Nephron progenitor cell (in vitro differentiated cells): Measurements from ENCODE around the gene ZFAND3.

Source experiments
- DNase-seq: peaks from one replicate; pipeline ENCODE4 v3.0.0; 2021
- H3K27ac Mint-ChIP-seq: 2 replicates; pipeline ENCODE4 v1.8.0; 2021; ENCODE audit warnings: mild to moderate bottlenecking, moderate library complexity, mixed read lengths
- H3K27me3 Mint-ChIP-seq: 2 replicates; pipeline ENCODE4 v1.8.0; 2021; ENCODE audit warnings: mild to moderate bottlenecking, low read depth, mixed read lengths; ENCODE audit not compliant: poor library complexity
- H3K36me3 Mint-ChIP-seq: 2 replicates; pipeline ENCODE4 v1.8.0; 2021; ENCODE audit warnings: low read depth, mixed read lengths
- H3K4me1 Mint-ChIP-seq: 2 replicates; pipeline ENCODE4 v1.8.0; 2021; ENCODE audit warnings: mixed read lengths
- H3K4me3 Mint-ChIP-seq: 2 replicates; pipeline ENCODE4 v1.8.0; 2021; ENCODE audit warnings: mild to moderate bottlenecking, moderate library complexity, mixed read lengths
- H3K9me3 Mint-ChIP-seq: 2 replicates; pipeline ENCODE4 v1.8.0; 2021; ENCODE audit warnings: mild to moderate bottlenecking, moderate library complexity, mixed read lengths
- TF ChIP-seq, protein P1 (sequence below): fragments of 200-600 bp; sonication (generic); IDR thresholded peaks from 2 replicates; pipeline ENCODE4 v1.5.0; 2021; ENCODE audit warnings: antibody characterized with exemption

Gene ZFAND3

DNA sequence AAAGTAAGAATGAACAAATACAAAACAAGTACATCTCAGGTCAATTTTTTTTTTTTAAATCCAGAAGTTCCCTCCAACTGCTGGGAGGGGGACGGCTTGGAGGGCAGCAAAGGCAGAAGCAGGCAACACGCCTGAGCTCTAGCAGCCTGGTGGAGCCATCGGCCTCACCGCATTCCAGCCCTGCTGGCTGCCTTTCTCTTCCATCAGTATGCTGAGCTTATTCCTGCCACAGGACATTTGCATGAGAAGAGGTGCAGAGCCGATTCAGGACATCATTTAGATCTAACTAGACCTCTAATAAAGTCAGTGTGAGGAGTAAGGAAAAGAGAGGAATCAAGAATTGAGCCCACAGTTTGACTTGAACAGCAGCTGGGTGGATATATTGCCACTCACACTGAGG is 318.8 kb downstream of the ZFAND3 start:
- no peak overlapping the region for H3K4me3 Mint-ChIP-seq
- peaks cover 7% of the 10 kb centered on the region for H3K27me3 Mint-ChIP-seq
- H3K9me3 Mint-ChIP-seq = no peaks in the 10 kb centered on the region
- H3K36me3 Mint-ChIP-seq = peaks cover 34% of the 10 kb centered on the region
- peaks cover 65% of the 10 kb centered on the region for H3K4me1 Mint-ChIP-seq
- H3K27ac Mint-ChIP-seq = no peak overlapping the region
- TF ChIP-seq, protein P1, sequence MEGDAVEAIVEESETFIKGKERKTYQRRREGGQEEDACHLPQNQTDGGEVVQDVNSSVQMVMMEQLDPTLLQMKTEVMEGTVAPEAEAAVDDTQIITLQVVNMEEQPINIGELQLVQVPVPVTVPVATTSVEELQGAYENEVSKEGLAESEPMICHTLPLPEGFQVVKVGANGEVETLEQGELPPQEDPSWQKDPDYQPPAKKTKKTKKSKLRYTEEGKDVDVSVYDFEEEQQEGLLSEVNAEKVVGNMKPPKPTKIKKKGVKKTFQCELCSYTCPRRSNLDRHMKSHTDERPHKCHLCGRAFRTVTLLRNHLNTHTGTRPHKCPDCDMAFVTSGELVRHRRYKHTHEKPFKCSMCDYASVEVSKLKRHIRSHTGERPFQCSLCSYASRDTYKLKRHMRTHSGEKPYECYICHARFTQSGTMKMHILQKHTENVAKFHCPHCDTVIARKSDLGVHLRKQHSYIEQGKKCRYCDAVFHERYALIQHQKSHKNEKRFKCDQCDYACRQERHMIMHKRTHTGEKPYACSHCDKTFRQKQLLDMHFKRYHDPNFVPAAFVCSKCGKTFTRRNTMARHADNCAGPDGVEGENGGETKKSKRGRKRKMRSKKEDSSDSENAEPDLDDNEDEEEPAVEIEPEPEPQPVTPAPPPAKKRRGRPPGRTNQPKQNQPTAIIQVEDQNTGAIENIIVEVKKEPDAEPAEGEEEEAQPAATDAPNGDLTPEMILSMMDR = no peak
- no peak for DNase-seq

DNA sequence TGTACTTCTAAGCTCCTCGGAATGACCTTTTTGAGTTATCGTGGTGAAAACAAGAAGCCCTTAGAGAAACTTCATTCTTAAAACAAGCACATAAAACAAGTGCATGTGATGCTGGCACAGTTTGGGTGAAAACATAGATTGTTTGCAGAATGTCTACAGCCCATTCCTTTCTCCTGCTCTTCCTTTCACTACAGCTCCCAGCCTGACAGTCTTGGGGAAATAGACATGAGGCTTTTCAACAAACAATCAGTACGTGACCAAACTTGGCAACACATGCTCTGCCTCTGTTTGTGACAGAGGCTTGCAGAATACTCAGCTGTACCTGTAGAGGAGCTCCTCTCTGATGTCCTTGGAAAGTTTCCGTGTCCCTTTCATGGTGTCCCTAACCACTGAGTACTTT is 321.6 kb downstream of the ZFAND3 start:
- TF ChIP-seq, protein P1 = no peak

DNA sequence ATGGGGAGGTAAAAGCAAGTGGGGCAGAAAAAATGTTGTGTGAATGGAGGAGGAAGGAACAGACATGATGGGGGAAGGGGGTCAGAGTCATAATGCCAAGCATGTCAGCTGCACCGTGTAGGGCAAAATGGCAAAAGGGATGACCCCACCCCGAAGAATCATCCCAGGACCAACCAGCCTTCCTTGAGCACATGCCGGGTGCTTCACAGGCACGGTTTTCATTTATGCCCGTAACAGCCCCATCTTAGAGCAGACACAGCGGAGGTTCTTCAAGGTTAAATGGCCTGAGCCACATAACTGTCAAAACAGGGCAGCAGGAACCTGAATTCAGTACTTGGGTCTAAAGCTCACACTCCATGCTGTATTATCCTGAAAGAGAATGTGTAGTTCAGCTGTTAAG is 322.2 kb downstream of the ZFAND3 start:
- H3K9me3 Mint-ChIP-seq = no peaks in the 10 kb centered on the region
- peaks cover 19% of the 10 kb centered on the region for H3K36me3 Mint-ChIP-seq
- H3K4me1 Mint-ChIP-seq = peaks cover 62% of the 10 kb centered on the region
- peaks cover 7% of the 10 kb centered on the region for H3K27me3 Mint-ChIP-seq
- H3K27ac Mint-ChIP-seq = no peak overlapping the region
- TF ChIP-seq, protein P1 = no peak
- no peak for DNase-seq
- H3K4me3 Mint-ChIP-seq = no peak overlapping the region

More for the DNA sequence above, 321.6 kb downstream of the ZFAND3 start:
- H3K4me1 Mint-ChIP-seq = peaks cover 64% of the 10 kb centered on the region
- no peak overlapping the region for H3K27ac Mint-ChIP-seq
- DNase-seq = no peak
- H3K4me3 Mint-ChIP-seq = no peak overlapping the region
- peaks cover 7% of the 10 kb centered on the region for H3K27me3 Mint-ChIP-seq
- no peaks in the 10 kb centered on the region for H3K9me3 Mint-ChIP-seq
- peaks cover 19% of the 10 kb centered on the region for H3K36me3 Mint-ChIP-seq

DNA sequence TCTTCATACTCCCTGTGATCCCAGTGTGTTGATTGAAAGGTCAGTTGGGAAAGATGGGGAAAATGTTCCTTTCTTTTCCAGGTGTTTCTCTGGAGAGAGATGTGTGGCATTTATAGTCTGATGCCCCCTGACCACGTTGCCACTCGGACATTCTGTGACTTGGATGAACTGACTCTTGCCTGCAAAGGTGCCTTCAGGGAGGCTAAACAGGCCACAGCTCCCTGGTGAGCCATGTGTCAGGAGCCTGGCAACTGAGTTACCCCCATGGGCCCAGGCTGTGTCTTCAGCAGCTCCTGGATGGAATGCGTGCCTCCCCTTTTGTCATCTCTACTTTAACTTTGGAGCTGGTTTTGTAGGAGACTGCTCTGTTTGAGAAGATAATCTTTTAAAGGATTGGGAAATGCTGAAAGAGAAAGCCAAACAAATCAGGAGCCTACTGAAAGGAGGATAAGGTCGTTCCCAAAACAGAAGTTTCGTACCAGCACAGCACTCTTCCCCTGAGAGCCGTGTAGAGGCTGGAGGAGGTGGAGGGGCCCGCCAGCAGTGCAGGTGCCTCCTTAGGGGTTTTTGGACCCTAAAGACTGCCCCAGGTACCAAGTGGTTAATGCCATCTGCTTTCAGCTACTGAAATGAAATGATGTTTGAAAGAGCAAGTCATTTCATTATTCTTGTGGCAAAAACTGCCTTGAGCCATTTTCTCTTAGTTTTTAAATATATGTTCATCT is 322.8 kb downstream of the ZFAND3 start:
- Mint-ChIP-seq H3K36me3 (peaks cover 19% of the 10 kb centered on the region), H3K27me3 (peaks cover 7% of the 10 kb centered on the region), H3K9me3 (no peaks in the 10 kb centered on the region), H3K4me3 (no peak overlapping the region), H3K27ac (peak overlapping the region; percentile 41), H3K4me1 (peaks cover 56% of the 10 kb centered on the region)
- no peak for DNase-seq
- TF ChIP-seq, protein P1 = no peak

DNA sequence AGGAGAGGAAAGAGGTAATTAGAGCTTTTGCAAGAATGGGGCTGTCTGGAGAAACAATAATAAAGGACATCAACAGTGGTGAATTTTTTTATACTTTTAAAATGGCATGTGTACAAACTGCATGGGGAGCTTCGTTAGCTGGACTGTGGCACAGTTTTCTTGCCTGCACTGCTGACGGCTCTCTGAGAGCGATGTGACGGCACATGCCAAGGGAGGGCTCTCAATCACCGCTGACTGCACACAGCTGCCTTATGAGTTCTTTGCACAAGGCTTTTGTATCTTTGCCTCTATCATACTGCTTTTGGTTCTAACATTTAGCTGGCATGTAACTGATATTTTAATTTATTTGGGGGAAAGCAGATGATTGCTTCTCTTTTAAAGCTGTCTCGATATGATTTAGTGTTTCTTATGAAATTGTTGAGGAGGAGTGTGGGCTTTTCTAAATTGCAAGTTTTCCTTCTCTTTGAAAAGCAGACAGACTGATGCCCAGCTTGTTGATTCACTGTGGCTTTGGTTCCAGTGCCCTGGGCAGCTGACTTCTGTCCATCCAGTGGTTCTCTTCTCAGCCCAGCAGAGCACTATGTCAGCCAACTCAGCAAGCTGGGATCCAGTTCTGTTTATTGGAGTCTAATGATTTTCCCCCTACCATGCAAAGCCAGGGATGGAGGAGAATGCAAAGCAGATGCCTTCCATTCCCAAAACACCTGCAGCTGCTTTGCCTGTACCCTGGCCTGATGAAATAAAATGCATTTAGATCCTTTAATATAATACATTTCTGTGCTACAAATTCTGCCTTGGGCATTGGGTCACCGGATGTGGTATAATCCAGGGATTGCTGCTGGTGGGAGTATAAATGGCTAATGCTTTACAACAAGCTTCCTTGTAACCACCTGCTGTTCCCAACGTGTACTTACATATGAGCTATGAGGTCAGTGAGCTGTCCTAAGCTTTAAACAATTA is 323.9 kb downstream of the ZFAND3 start:
- Mint-ChIP-seq H3K4me3 (no peak overlapping the region), H3K36me3 (peaks cover 16% of the 10 kb centered on the region), H3K9me3 (no peaks in the 10 kb centered on the region), H3K4me1 (peaks cover 51% of the 10 kb centered on the region), H3K27ac (peak overlapping the region; percentile 41), H3K27me3 (peaks cover 7% of the 10 kb centered on the region)
- DNase-seq = no peak
- TF ChIP-seq, protein P1 = no peak
